ENCODE results near the gene ZNFX1.

Gene ZNFX1

DNA sequence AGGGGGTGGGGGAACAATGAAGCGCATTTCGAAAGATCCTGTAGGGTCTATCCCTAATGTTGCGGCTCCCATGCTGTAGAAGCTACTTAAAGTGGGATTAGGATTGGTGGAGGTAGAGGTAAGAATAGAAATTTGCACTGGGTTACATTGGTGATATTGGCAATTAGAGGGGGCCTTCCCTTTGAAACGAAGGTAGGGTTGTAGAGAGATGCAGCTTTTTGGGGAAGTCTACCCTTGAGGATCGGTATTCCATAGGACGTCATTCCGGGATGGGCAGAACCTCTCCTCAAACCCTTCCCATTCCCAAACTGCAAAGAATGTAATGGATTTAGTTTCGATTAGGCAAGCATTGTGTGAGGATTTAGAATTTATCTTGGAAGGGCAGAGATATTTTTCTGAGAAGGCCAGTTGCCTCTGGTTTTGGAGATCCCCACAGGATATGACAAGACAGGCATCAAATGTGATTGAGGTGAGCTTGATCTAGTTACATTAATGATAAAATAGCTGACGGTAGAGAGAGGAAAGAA is 5.4 kb upstream of the ZNFX1 start:
- H3K9me3 ChIP-seq (replicated peaks; ENCODE audit: insufficient read depth, low read length), result no peaks in the 10 kb centered on the region
- H3K4me1 ChIP-seq (ENCODE audit: low read length), result peaks cover 12% of the 10 kb centered on the region
- no peak overlapping the region for H2AFZ ChIP-seq (ENCODE audit: low read length)
- H3F3A ChIP-seq (ENCODE audit: insufficient read depth, low read length), result peaks cover 29% of the 10 kb centered on the region
- H3K4me2 ChIP-seq (ENCODE audit: low read depth, low read length), result no peak overlapping the region
- peaks cover 83% of the 10 kb centered on the region for H3K36me3 ChIP-seq (replicated peaks; ENCODE audit: insufficient read depth, low read length)
- no peak overlapping the region for H3K9ac ChIP-seq (ENCODE audit: low read length)
- no peak for TF ChIP-seq EZH2 (optimal IDR thresholded peaks at IDR 0.05; ENCODE audit: low read depth, low read length)
- TF ChIP-seq, protein P1, sequence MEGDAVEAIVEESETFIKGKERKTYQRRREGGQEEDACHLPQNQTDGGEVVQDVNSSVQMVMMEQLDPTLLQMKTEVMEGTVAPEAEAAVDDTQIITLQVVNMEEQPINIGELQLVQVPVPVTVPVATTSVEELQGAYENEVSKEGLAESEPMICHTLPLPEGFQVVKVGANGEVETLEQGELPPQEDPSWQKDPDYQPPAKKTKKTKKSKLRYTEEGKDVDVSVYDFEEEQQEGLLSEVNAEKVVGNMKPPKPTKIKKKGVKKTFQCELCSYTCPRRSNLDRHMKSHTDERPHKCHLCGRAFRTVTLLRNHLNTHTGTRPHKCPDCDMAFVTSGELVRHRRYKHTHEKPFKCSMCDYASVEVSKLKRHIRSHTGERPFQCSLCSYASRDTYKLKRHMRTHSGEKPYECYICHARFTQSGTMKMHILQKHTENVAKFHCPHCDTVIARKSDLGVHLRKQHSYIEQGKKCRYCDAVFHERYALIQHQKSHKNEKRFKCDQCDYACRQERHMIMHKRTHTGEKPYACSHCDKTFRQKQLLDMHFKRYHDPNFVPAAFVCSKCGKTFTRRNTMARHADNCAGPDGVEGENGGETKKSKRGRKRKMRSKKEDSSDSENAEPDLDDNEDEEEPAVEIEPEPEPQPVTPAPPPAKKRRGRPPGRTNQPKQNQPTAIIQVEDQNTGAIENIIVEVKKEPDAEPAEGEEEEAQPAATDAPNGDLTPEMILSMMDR (IDR thresholded peaks at IDR 0.05; ENCODE audit: low read length), result no peak
- no peak for TF ChIP-seq EZH2phosphoT487 (IDR thresholded peaks at IDR 0.05; ENCODE audit: low read length)
- no peaks in the 10 kb centered on the region for H3K9me2 ChIP-seq (replicated peaks; ENCODE audit: insufficient read depth, low read length)
- no peak overlapping the region for H3K4me3 ChIP-seq (ENCODE audit: low read length)
- peaks cover 97% of the 10 kb centered on the region for H3K79me2 ChIP-seq (ENCODE audit: low read length)
- peaks cover 31% of the 10 kb centered on the region for H4K20me1 ChIP-seq (ENCODE audit: insufficient read depth, low read length)
- H3K27me3 ChIP-seq (replicated peaks; ENCODE audit: insufficient read depth, low read length), result no peaks in the 10 kb centered on the region
- H3K27ac ChIP-seq (ENCODE audit: low read length), result no peak overlapping the region
- no peak for DNase-seq

DNA sequence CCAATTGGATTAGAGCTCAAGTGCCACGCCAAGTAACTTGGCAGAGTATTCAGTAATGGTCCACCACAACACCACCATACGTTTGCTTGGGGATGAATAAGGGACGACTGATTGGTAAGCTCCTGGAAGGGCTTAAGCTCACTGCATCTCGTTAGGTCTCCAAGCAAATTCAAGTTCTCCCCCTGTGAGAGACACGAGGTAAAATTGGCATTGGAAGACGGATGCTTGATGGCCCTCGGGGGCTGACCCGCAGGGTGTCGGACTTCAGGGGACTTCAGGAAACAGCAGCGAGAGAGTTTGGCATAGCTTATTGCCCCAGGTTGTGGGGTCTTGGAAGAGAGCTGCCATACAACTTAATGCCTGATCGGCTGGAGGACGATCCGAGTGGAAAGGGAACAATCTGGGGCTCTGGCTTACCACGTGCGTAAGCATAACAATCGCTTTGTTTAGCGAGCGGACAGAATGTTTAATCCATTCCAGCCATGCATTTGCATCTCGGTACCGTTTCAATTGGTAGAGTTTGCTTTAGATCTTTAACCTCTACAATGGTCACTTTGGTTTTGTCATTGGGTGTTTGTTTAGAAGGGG is 4.8 kb upstream of the ZNFX1 start:
- Histone ChIP-seq H2AFZ (ENCODE audit: low read length) (no peak overlapping the region), H3K27me3 (replicated peaks; ENCODE audit: insufficient read depth, low read length) (no peaks in the 10 kb centered on the region), H3K4me2 (ENCODE audit: low read depth, low read length) (no peak overlapping the region), H4K20me1 (ENCODE audit: insufficient read depth, low read length) (peaks cover 27% of the 10 kb centered on the region; the same call in 1 of the 2 replicates), H3K9ac (ENCODE audit: low read length) (no peak overlapping the region), H3K79me2 (ENCODE audit: low read length) (peaks cover 91% of the 10 kb centered on the region), H3K4me1 (ENCODE audit: low read length) (peaks cover 12% of the 10 kb centered on the region), H3K36me3 (replicated peaks; ENCODE audit: insufficient read depth, low read length) (peaks cover 80% of the 10 kb centered on the region), H3K4me3 (ENCODE audit: low read length) (no peak overlapping the region), H3K9me2 (replicated peaks; ENCODE audit: insufficient read depth, low read length) (no peaks in the 10 kb centered on the region), H3K9me3 (replicated peaks; ENCODE audit: insufficient read depth, low read length) (no peaks in the 10 kb centered on the region), H3K27ac (ENCODE audit: low read length) (no peak overlapping the region), H3F3A (ENCODE audit: insufficient read depth, low read length) (peaks cover 27% of the 10 kb centered on the region)
- no peak for DNase-seq
- TF ChIP-seq EZH2phosphoT487 (IDR thresholded peaks at IDR 0.05; ENCODE audit: low read length) (no peak), EZH2 (optimal IDR thresholded peaks at IDR 0.05; ENCODE audit: low read depth, low read length) (no peak)
- TF ChIP-seq, protein P1 (IDR thresholded peaks at IDR 0.05; ENCODE audit: low read length), result no peak

DNA sequence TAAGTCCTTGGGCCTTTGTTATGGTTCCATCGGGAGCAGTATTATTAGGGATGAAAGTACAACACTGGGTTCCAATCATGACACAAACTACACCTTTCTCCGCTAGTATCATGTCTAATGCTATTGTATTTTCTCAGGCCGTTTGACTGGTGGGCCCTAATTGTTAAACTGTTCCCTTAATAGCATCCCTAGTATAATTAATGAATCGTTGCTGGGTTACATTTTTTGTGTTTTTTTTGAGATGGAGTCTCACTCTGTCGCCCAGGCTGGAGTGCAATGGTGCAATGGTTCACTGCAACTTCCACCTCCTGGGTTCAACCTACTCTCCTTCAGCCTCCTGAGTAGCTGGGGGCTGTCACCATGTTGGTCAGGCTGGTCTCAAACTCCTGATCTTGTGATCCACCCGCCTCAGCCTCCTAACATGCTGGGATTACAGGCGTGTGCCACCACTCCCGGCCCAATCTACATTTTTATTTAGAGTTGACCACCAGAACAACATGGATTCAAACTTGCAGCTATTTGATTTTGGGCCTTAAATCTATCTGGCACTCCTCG is 4.1 kb upstream of the ZNFX1 start:
- no peak for DNase-seq
- H3K9me2 ChIP-seq (replicated peaks; ENCODE audit: insufficient read depth, low read length), result no peaks in the 10 kb centered on the region
- no peak overlapping the region for H3K4me3 ChIP-seq (ENCODE audit: low read length)
- no peak overlapping the region for H3K4me2 ChIP-seq (ENCODE audit: low read depth, low read length)
- H3K36me3 ChIP-seq (replicated peaks; ENCODE audit: insufficient read depth, low read length), result peaks cover 73% of the 10 kb centered on the region
- peaks cover 13% of the 10 kb centered on the region for H3K4me1 ChIP-seq (ENCODE audit: low read length)
- H3K79me2 ChIP-seq (ENCODE audit: low read length), result peaks cover 93% of the 10 kb centered on the region
- H3K27ac ChIP-seq (ENCODE audit: low read length), result no peak overlapping the region
- no peak overlapping the region for H3K9ac ChIP-seq (ENCODE audit: low read length)
- H3F3A ChIP-seq (ENCODE audit: insufficient read depth, low read length), result peaks cover 27% of the 10 kb centered on the region
- H3K27me3 ChIP-seq (replicated peaks; ENCODE audit: insufficient read depth, low read length), result no peaks in the 10 kb centered on the region
- no peaks in the 10 kb centered on the region for H3K9me3 ChIP-seq (replicated peaks; ENCODE audit: insufficient read depth, low read length)
- no peak overlapping the region for H2AFZ ChIP-seq (ENCODE audit: low read length)
- TF ChIP-seq EZH2phosphoT487 (IDR thresholded peaks at IDR 0.05; ENCODE audit: low read length) (no peak), EZH2 (optimal IDR thresholded peaks at IDR 0.05; ENCODE audit: low read depth, low read length) (no peak)
- TF ChIP-seq, protein P1 (IDR thresholded peaks at IDR 0.05; ENCODE audit: low read length), result no peak
- H4K20me1 ChIP-seq (ENCODE audit: insufficient read depth, low read length), result peaks cover 20% of the 10 kb centered on the region; the same call in 1 of the 2 replicates
